GM19372 (cell line): ENCODE results near the gene NDFIP2.

ENCODE experiments used
- ATAC-seq: cut with Tn5 transposase; IDR thresholded peaks from one replicate; pipeline ENCODE4 v1.9.1; 2021; ENCODE audit warnings: mild to moderate bottlenecking, low read depth, moderate library complexity; ENCODE audit not compliant: unreplicated experiment

NDFIP2 gene

DNA sequence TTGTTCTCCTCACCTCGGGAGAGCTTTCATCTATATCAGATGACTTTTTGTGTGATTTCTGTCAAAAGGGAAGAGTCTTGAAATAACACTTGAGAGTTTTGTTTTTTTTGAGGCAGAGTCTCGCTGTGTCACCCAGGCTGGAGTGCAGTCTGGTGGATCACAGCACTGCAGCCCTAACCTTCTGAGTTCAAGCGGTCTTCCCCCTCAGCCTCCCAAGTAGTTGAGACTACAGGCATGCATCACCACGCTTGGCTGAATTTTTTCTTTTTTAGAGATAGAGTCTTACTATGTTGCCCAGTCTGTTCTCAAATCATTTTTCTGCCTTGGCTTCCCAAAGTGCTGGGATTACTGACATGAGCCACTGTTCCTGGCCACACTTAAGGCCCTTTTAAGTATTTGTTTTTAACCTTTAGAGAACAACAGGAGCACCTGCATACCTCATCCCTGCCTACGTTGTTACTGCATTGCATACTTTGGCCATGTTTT is 11.4 kb downstream of the NDFIP2 start:
- ATAC-seq, result no peak

- ATAC-seq, result no peak
These were observed 12.1 kb downstream of the NDFIP2 start for GRCh38 chr13:79492918-79493594.

GRCh38 chr13:79496188-79496587 is 15.2 kb downstream of the NDFIP2 start:
- ATAC-seq, result peak; percentile 77

DNA sequence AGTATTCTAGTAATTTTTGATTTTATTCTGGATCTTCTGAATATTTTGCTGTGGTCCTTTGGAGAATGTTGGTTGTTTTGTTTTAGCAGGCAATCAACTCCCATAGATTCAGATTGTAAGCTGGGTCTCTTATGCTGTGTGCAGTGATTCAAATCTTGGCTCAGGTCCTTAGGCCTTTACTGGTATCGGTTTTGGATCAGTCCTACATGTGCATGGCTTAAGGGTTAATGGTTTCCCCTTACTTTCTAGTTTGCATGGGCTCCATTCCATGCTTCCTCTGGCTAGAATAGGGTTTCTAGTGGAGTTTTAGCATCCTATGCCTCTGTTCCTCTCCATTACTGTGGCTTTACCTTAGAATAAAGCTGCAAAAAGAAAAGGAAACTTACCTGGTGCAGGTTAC is 16.1 kb downstream of the NDFIP2 start:
- no peak for ATAC-seq

DNA sequence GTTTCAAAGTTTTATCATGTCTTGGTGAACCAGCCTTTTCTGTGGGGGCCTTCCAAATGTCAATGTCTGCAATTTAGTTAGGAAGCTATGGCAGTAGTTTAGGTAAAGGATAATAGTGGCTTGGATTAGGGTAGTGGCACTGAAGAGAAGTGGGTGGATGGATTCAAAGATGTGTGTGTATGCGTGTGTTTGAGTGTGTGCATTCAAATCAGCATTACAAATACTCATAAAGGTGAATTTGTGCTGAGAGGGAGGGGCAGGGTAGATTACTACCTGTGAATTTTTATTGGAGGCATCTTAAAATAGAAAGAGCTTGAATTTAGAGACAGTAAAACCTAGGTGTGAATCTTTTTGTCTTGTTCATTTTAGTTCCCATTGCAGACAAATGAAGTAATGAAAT is 16.9 kb downstream of the NDFIP2 start:
- no peak for ATAC-seq

DNA sequence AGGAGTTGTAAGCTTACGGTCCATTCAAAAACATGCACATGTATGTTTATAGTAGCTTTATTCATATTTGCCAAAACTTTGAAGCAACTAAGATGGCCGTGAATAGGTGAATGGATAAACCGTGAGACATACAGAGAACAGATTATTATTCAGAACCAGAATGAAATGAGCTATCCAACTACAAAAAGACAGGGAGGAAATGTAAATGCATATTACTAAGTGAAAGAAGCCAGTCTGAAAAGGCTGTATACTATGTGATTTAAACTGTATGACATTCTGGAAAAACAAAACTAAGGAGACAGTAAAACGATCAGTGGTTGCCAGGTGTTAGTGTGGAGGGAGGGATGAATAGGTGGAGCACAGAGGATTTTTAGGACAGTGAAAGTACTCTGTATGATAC is 19.9 kb downstream of the NDFIP2 start:
- no peak for ATAC-seq

DNA sequence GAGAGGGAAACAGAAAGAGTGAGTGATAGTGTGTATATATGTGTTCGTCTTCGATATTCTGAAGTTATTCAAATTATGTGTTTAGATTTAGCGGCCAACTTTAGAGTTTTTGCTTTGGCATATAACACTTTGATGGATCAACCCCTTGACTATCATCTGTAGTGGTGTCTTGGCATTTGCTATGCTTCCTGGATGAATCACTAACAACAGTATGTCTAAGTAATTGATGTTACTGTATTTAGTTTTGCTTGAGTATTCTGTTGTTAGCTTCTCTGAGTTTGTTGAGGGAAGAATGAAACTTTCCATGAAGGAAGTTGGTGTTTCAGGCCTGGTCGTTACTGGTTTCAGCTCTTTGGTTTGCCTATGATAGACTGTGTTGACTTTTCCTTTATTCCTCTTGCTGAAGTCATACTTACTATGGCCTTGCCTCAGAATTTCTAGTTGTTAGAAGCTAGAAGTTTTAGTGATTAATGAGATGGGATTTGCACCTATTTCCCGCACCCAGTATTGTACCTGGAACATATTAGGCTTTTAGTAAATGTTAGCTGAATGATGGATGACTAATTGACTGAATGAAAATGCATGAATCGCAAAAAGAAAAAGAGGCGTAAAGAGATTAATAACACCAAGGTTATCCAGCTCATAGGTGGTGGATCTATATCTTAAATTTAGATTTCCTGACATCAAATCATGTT is 20.7 kb downstream of the NDFIP2 start:
- no peak for ATAC-seq

- no peak for ATAC-seq
These were observed 22.0 kb downstream of the NDFIP2 start for GRCh38 chr13:79502859-79503468.

DNA sequence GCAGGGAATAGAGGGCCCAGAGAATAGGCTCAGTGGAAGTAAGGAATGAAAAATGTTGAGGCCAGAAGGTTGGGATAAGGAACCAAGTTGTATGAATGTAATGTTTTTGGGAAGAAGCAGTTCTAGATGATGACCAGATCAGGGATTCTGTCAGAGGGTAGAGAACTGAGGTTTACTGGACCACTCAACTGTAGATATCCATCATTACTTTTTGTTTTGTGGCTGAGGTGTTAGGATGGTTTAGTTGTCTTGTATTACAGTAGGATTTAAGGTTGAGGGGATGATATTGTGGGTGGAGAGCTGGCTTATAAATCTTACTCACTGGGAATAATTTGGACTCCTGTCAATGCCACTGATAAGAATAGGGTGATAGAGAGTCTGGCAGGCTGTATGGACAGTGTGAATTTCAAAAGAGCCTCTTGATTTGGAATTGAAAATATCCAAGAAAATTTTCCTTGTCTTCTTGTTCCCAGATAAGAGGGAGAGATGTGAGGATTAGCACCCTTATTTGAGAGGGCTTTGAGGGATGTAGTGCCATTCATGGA is 22.6 kb downstream of the NDFIP2 start:
- ATAC-seq, result no peak

- ATAC-seq, result no peak
These were observed 27.4 kb downstream of the NDFIP2 start for GRCh38 chr13:79508224-79508961.

DNA sequence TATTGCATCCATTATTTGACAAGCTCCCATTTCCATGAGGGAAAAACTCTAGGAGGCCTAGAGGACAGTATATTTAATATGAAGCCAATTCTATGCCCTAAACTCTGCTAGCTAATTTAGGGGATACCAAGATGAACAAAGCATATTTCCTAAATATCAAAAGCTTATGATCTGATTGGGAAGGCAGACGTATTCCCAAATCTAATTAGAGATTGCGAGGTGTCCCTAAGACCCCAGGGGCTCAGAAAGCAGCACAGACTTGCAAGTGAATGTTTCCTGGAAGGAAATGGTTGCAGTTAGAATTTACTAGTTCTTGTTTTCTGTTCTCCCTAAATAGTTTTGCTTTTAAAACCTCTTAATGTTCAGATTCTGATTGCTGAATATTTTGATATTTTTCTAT is 30.7 kb downstream of the NDFIP2 start:
- ATAC-seq, result no peak

DNA sequence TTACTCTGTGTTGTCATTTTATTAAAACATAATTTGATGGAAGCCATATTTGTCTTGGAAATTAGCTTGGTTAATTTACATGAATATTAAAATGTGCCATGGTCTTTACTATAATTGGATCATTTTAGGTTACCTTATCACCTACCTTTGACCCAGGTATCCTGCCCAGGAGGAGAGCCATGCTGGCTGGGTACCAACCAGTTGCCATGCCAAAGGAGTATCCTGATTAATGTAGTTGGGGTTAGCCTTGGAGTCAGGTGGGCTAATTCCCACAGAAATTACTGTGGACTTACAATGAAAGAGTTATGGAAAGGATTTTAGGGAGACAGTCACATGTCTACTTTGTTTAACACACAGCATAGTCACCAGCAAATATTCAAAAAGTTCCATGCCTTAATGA is 32.0 kb downstream of the NDFIP2 start:
- ATAC-seq, result no peak

GRCh38 chr13:79516595-79516994 is 35.6 kb downstream of the NDFIP2 start:
- no peak for ATAC-seq

GRCh38 chr13:79519255-79519654 is 38.3 kb downstream of the NDFIP2 start:
- ATAC-seq, result no peak

GRCh38 chr13:79522583-79522982 is 41.6 kb downstream of the NDFIP2 start:
- ATAC-seq, result peak; percentile 96

GRCh38 chr13:79525064-79525857 is 44.3 kb downstream of the NDFIP2 start:
- ATAC-seq, result no peak

DNA sequence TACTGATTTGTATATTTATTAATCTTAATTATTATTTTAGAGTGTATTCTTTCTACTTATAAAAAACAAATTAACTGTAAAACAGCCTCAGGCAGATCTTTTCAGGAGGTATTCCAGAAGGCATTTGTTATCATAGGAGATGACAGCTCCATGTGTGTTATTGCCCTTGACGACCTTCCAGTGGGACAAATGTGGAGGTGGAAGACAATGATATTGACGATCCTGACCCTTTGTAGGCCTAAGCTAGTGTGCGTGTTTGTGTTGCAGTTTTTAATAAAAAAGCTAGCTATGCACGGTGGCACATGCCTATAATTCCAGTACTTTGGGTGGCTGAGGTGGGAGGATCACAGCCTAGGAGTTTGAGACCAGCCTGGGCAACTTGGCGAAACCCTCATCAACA is 46.7 kb downstream of the NDFIP2 start:
- no peak for ATAC-seq

DNA sequence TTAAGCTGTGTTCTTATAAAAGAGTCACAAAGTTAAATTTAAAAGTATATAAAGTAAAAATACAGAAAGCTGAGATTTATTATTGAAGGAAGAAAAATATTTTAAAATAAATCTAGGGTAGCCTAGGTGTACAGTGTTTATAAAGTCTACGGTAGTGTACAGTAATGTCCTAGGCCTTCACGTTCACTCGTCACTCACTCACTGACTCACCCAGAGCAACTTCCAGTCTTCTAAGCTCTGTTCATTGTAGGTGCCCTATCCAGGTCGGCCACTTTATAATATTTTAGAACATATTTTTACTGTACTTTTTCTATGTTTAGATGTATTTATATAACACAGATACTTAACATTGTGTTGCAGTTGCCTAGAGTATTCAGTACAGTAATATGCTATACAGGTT is 47.4 kb downstream of the NDFIP2 start:
- ATAC-seq, result no peak

DNA sequence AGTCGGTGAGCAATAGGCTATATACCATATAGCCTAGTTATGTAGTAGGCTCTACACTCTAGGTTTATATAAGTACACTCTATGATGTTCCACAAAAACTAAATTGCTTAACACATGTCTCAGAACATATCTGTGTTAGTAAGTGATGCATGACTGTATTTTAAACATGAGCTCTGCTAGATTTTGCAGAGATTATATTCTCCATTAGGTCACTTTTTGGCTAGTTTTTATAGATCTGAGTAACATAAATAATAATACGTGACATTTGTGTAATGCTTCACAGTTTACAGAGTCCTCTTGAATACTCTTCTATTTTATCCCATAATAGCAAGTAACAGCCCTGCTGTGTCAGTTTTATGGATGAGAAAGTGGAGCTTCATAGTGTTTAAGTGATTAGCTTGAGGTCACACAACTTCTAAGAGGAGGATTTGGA is 47.8 kb downstream of the NDFIP2 start:
- no peak for ATAC-seq

- ATAC-seq, result no peak
These were observed 48.9 kb downstream of the NDFIP2 start for GRCh38 chr13:79529817-79530216.
